HG02840 (cell line): ENCODE data around the gene TIMM23.
"Not testable (repeated sequence)": the region's sequence is repeated elsewhere in the genome, so short reads cannot be mapped to it uniquely, and the experiment has no call there.

Experiments used
- ATAC-seq: cut with Tn5 transposase; IDR thresholded peaks from one replicate; pipeline ENCODE4 v1.9.1; 2021; ENCODE audit warnings: mild to moderate bottlenecking, moderate library complexity, moderate number of reproducible peaks; ENCODE audit not compliant: unreplicated experiment, low FRiP score

Gene TIMM23

GRCh38 chr10:46020344-46020657, 48.0 kb downstream of the TIMM23 start:
- ATAC-seq, result no peak

GRCh38 chr10:46022978-46023702, 50.9 kb downstream of the TIMM23 start:
- ATAC-seq, result peak; percentile 85

- ATAC-seq, result no peak
Observed at GRCh38 chr10:46024948-46025347, 52.7 kb downstream of the TIMM23 start.

DNA sequence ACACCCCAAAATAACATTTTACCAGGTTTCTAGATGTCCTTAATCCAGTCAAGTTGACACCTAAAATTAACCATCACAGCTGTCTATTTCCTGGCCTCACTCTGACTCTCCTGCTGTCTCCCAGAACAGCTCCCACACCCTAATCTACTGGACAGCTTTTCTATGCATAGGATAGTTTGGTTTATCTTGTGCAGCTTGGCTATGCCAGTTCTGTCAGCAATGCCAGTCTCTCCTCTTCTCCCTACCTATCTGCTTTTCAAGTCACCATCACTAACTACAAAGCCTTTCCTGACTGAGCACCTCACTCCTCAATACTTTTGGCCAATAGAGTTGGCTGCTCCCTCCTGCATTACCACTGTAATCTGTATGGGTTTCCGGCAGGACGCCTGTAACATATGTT, 53.1 kb downstream of the TIMM23 start:
- no peak for ATAC-seq

GRCh38 chr10:46026106-46026505, 53.8 kb downstream of the TIMM23 start:
- no peak for ATAC-seq

DNA sequence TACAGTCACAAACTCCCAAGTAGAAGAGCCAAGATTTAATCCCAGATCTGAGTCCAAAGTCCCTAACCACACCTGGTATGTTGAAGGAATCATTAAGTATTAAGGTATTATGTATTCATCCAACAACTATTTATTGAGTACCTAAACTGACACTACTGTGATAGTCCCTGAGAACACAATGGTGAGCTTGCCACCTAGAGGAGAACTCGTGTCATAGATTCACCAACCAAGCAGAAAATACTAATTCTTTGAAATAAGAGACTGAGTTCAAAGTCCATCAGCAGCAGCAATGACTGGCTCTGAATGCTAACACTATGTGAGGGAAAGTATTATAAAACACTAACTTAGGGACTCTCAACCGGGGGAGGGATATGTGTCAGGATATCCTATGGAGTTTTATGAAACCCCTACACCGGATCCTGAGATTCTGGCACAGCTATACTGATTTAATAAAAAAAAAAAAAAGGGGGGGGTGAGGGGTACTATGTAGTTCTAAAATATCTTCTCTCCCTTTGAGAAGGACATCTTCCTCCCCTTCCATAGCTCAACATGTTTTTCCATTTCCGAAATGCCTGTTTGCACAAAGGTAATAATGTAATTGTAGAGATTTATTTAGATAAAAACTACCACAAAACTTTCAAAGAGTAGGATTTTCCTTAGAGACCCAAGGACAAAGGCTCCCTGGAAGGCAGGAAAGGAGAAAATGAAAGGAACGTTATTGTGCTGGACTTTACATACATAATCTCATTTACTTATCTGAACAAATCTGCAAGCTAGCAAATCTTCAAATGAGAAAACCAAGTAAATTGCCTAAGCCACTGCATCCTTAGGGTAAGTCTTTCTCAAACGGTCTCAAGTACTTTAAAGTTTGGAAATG, 56.5 kb downstream of the TIMM23 start:
- ATAC-seq, result no peak

DNA sequence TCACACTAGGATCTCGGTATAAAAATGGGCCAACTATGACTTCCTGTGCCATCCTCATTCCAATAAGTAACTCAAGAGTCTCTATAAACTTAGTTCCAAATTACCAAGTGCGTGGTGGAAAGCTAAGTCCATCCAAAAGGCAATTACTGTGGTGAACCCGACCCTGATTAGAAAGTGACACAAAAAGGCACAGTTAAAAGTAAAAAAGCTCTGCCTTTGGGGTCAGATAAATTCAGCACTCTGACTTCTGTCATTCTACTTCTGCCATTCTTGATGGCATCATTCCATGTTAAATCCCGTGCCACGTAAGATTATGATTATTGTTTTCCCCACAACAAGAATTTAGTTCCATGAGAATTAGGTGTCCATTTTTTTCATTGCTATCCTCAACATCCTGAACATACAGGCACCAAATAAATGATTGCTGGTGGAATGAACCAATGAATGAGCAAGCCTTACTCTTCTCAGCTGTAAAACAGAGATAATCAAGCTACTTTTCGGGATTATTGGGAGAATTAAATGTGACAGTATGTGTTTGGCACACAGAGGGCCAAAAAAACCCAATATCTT, 57.3 kb downstream of the TIMM23 start:
- ATAC-seq, result no peak

DNA sequence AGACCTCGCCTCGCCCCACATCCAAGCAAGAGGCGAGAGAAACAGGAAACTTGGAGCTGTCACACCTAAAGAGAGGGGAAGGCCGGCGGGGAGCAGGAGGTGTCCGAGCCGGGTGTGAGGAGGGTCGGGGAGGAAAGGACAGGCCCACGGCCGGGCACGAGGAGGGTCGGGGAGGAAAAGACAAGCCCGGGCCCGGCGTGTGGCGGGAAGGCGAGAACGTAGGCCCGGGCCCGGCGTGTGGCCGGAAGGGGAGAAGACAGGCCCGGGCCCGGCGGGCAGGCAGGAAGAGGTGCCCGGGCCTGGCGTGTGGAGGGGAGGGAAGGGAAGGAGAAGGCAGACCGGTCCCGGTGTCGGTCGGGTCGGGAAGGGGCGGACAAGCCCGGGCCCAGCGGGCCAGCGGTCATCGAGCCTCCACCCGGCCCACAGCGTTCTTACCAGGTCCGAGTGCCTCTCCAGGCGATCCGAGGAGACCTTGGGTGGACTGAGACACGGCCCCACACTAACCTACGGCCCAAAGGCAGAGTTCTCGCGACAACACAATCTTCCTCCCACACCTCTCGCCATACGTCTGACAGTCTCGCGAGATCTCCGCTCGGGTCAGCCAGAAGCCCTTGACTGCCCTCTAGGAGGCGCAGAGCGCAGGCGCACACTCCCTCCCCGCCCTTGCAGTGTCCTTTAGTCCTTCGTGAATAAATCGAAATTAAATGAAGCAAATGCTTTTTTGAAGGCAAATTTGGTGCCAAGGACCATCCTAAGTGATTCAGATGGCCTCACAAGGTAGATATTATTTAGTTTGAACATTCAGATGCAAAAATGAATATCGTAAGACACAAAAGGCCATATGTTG, 58.0 kb downstream of the TIMM23 start, which contains the start of gene NCOA4:
Gene NCOA4, minus strand, starts transcription at position 533 of the 847 bp plus-strand sequence. CDS start 13,943 bp downstream, outside the sequence.
- peak; percentile 96 for ATAC-seq

DNA sequence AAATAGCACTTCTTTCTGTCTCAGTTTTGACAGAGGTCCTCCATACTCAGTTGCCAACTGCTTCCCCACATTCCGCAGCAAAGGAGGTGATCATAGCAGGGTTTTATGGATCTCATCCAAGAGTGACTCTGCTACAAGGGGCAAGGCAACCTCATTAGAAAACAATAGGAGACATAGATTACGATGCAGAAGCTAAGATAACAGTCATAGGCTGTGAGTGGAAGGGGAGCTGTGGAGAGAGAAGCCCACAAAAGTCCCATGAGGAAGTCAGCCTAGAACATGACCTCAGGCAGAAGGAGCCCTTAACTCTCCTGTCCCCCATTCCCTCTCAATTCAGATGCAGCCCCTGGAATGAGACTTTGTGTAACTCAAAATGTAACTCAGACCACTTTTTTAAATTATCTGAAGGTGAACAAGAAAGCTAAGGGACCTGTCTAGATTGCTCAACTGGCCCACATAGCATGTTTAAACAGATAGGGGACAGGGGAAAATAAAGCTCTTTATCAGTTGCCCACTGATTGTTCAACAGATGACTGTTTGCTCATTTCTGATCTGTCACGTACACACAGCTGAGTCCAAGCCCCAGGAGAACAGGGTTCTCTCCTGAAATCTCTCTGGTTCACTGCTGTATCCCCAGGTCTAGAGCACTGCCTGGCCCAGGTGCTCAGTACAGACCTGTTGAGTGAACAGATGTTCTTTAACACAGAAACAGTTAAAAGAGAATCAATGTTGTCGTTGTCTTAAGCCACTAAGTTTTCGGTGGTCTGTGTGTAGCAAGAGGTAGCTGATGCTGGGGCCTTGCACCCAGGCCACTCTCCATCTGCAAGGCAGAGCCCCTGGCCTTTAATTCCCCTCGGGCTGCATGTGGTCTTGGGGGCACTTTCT, 59.6 kb downstream of the TIMM23 start:
- no peak for ATAC-seq

DNA sequence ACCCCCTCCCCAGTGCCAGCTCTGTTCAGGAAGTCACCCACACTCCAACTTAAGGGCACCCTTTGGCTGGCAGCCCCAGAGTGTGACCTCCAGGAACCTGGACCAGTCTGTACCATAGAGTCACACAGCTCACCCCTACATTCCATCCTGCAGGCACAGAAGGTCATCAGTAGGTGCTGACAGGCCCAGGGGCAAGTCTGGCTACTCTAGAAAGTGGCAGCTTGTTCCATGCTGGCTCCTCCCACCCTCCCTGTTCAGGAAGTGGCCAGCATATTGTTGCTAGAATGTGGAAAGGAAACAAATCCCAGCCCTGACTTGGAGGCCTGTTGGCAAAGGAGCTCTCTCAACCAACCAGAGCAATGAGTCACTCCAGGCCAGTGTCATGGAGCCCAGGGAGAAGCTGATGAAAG, 61.3 kb downstream of the TIMM23 start:
- ATAC-seq, result no peak

DNA sequence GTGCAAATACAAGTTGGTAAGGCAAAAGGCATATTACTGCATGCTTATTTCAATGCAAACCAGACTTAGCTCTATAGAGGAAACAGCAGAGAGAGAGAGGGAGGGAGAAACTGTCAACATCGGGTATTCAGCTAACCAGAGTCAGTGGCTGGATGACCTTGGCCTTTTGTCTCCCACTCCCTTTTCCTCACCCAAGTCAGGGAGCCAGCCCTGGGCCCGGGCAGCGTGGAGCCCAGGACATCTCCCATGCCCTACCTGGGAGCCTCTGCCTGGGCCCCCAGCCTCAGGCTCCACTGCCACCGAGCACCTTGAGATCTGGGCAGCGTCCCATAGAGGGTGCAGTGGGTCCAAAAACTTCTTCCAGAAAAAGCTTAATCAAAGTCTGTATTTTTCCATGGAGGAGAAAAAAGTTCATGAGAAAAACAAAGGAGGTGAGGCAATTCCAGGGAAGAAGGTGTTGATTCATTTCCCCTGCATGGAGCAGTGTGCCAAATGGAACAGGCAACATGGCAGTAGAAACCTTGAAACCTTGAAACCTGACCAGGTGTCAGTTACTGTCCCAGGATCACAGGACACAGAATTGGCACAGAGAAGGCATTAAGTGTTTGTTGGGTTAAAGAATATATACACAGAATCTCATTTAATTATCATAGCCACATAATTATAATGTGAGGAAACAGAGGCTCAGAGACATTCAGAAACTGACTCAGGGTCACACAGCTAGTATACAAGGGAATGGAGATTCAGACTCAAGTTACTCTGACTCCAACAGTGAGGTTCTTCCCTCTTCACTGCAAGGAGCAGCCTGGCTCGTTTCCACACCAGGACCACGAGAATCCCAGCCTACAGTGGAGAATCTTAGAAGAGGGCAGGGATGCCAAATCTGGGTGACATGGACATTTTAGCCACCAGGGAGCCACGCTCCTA, 63.9 kb downstream of the TIMM23 start:
- no peak for ATAC-seq

- no peak for ATAC-seq
Observed at GRCh38 chr10:46037107-46037825, 65.0 kb downstream of the TIMM23 start.

GRCh38 chr10:46040004-46040403, 67.7 kb downstream of the TIMM23 start:
- ATAC-seq, result no peak

GRCh38 chr10:46042527-46042926, 70.2 kb downstream of the TIMM23 start:
- ATAC-seq, result no peak

GRCh38 chr10:46046261-46046660, 74.0 kb downstream of the TIMM23 start, which contains the start of gene MSMB:
MSMB (minus strand) TSS chr10:46046269; CDS start chr10:46046237, 32 bp downstream.
- ATAC-seq, result no peak

DNA sequence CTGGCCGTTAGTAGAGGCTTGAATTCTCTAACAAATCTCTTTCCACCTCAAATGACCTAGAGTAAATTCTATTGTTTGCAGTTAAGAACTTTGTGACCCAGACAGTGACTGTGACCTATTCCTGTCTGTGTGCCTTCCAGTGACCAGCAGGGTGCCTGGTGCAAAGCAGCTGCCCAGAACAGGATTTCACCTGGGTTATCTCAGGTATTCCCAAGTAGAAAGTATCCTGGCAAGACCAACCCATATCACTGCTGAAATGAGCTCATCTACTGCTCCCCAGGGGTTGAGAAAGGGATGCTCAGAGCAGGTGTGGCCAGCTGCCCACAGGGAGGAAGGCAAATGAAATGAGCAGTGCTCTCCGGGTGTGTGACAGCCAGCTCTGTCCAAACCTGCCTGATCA, 75.9 kb downstream of the TIMM23 start:
- no peak for ATAC-seq

DNA sequence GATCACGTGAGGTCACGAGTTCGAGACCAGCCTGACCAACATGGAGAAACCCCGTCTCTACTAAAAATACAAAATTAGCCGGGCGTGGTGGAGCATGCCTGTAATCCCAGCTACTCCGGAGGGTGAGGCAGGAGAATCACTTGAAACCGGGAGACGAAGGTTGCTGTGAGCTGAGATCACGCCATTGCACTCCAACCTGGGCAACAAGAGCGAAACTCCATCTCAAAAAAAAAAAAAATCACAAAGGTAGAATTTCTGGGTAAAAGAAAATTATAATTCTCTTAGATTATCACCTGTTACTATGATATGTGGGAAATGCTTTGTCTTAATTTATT, 77.2 kb downstream of the TIMM23 start:
- not testable (repeated sequence) for ATAC-seq
